ENCODE measurements around the gene UBA1. TPM values are rescaled to one million over a fixed set of nuclear protein-coding genes. Genes with fewer than 3 reads are reported as not detected.

UBA1 gene
- total RNA-seq, 1 donor from 2014 or later: 170 TPM

DNA sequence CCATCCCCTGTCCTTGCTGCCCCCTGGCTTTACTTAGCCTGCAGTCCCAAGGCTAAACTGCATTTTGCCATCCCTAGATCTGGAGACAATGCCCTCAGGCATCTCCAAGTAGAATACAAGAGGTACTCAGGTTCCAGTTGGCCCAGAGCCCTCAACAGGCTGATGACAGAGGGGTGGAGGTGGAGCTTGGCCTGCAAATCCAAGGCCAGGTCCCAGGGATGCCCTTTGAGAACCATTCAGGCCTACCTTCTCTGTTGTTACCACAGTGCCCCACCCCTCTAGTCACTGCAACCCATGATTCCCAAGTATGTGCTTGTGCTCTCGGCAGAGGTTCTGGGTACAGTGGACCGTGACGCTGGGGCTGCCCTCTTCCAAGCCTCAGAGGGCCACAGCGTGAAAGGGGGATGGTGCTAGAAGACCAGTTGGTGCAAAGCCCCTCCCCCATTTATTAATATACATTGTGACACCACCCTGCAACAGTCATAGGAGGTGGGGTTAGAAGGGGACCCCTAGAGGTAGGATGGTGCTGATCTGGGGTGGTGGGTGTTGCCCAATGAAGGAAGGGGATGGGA lies 6.4 kb upstream of the UBA1 start:
- H3K36me3 ChIP-seq (ENCODE audit: control insufficient read depth, insufficient read depth, low read length): no peaks in the 10 kb centered on the region
- H3K4me3 ChIP-seq (ENCODE audit: low read depth, low read length): no peak overlapping the region
- peaks cover under 1% of the 10 kb centered on the region for H3K27me3 ChIP-seq (ENCODE audit: control insufficient read depth, insufficient read depth, low read length)
- no peak for DNase-seq (ENCODE audit: low read depth)
- TF ChIP-seq, protein P1, sequence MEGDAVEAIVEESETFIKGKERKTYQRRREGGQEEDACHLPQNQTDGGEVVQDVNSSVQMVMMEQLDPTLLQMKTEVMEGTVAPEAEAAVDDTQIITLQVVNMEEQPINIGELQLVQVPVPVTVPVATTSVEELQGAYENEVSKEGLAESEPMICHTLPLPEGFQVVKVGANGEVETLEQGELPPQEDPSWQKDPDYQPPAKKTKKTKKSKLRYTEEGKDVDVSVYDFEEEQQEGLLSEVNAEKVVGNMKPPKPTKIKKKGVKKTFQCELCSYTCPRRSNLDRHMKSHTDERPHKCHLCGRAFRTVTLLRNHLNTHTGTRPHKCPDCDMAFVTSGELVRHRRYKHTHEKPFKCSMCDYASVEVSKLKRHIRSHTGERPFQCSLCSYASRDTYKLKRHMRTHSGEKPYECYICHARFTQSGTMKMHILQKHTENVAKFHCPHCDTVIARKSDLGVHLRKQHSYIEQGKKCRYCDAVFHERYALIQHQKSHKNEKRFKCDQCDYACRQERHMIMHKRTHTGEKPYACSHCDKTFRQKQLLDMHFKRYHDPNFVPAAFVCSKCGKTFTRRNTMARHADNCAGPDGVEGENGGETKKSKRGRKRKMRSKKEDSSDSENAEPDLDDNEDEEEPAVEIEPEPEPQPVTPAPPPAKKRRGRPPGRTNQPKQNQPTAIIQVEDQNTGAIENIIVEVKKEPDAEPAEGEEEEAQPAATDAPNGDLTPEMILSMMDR (IDR thresholded peaks at IDR 0.05; ENCODE audit: insufficient read depth, low read length, poor library complexity, severe bottlenecking): no peak

DNA sequence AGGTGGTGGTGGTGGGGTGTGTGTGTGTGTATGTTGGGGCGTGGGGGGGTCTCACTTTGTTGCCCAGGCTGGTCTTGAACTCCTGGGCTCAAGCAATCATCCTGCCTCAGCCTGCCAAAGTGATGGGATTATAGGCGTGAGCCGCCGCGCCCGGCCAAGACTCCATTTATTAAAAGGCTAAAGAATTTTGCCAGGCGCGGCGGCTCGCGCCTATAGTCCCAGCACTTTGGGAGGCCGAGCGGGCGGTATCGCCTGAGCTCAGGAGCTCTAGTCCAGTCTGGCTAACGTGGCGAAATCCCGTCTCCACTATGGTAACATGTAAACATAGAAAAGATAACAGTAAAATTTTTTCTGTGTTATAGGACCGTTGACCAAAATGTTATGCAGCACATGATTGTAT lies 3.7 kb upstream of the UBA1 start:
- Histone ChIP-seq H3K27me3 (ENCODE audit: control insufficient read depth, insufficient read depth, low read length) (no peaks in the 10 kb centered on the region), H3K4me3 (ENCODE audit: low read depth, low read length) (no peak overlapping the region), H3K36me3 (ENCODE audit: control insufficient read depth, insufficient read depth, low read length) (no peaks in the 10 kb centered on the region)
- no peak for DNase-seq (ENCODE audit: low read depth)
- TF ChIP-seq, protein P1 (IDR thresholded peaks at IDR 0.05; ENCODE audit: insufficient read depth, low read length, poor library complexity, severe bottlenecking): no peak

DNA sequence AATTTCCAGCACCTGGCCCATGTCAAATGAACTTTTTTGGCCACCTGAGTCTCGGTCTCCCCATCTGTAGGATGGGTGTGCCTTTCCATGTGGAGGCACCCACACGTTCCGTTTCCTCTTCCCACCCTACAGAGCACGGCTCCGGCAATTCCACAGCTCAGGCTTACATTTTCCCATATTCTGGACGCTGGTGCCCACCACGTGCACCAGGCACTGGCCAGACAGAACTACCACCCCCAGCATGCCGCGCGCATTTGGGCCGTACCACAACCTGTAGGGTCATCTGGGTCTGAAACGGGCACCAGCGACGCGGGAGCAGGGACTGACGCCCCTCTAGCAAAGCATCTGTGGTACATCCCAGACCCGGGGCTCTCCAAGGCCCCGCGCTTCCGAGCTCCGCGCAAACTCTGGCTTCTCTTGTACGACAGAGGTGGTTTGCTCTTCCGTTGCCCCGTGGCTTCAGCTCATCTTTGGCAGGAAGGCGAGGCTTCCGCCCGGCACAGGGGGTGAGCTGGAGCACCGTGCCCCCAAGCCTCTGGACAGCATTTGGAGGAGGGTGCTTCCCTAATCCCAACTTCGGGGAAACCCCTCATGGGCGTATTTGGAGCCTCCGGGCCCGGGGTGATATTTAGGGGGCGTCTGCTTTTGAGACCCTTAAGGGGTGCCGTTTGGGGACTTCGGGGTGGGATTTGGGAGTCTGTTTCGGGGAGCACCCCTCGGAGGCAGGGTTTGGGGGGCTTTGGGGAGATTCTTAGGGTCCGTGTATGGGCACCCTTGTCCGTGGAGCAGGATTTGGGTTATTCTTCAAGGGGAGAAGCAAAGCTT lies 3.0 kb upstream of the UBA1 start:
- no peaks in the 10 kb centered on the region for H3K36me3 ChIP-seq (ENCODE audit: control insufficient read depth, insufficient read depth, low read length)
- no peaks in the 10 kb centered on the region for H3K27me3 ChIP-seq (ENCODE audit: control insufficient read depth, insufficient read depth, low read length)
- peak; percentile 63 for DNase-seq (ENCODE audit: low read depth)
- TF ChIP-seq, protein P1 (IDR thresholded peaks at IDR 0.05; ENCODE audit: insufficient read depth, low read length, poor library complexity, severe bottlenecking): no peak
- H3K4me3 ChIP-seq (ENCODE audit: low read depth, low read length): peak overlapping the region; percentile 56

DNA sequence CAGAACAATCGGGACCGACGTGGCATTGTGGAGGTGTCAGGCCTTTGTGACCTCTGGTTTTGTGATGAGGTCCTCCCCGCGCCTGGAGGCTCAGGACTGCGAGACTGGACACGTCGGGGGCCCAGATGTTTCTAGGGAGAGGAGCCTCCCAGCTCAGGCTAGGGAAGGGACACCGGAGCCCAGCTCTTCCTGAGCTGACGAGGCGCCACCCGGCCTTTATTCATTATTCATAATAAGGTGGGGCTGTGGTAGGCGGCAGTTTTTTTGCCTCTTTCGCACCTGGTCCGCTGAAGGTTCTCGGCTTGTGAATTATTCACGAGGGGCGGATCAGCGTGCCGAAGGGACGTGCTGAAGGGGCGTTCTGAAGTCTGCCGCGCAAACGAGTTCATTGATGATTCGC lies 2.3 kb upstream of the UBA1 start:
- Histone ChIP-seq H3K27me3 (ENCODE audit: control insufficient read depth, insufficient read depth, low read length) (no peaks in the 10 kb centered on the region), H3K4me3 (ENCODE audit: low read depth, low read length) (peak overlapping the region; percentile 56), H3K36me3 (ENCODE audit: control insufficient read depth, insufficient read depth, low read length) (no peaks in the 10 kb centered on the region)
- no peak for DNase-seq (ENCODE audit: low read depth)
- TF ChIP-seq, protein P1 (IDR thresholded peaks at IDR 0.05; ENCODE audit: insufficient read depth, low read length, poor library complexity, severe bottlenecking): no peak

DNA sequence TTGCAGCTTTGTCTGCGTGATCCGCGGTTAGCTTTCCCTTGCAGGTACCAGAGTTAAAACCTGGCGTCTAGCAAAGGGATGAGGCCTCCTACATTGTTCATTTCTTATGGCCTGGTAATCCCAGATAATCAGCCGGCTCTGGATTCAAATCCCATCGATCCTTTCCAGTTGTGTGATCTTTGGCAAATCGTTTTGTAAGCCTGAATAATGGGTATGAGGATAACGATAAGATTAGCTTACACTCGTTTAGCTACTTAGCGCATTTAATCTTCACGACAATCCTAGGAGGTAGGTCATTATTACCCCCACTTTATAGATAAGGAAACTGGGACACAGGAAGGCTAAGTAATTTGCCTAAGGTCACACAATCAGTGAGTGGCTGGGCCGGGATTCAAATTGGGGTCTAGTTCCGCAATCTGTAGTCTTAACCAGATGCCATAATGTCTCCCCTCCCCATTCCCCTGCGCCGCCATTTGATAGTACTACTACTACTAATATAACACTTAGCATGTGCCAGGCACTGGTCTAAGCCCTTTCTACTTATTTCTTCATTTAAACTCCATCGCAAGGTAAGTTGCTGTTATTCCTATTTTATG lies 1.7 kb upstream of the UBA1 start:
- DNase-seq (ENCODE audit: low read depth): no peak
- H3K27me3 ChIP-seq (ENCODE audit: control insufficient read depth, insufficient read depth, low read length): no peaks in the 10 kb centered on the region
- H3K4me3 ChIP-seq (ENCODE audit: low read depth, low read length): peak overlapping the region; percentile 56
- H3K36me3 ChIP-seq (ENCODE audit: control insufficient read depth, insufficient read depth, low read length): no peaks in the 10 kb centered on the region
- TF ChIP-seq, protein P1 (IDR thresholded peaks at IDR 0.05; ENCODE audit: insufficient read depth, low read length, poor library complexity, severe bottlenecking): no peak
